ENCODE results near the gene MOSPD3.

The MOSPD3 gene

GRCh38 chr7:100626530-100627237 lies 14.3 kb downstream of the MOSPD3 start:
- DNase-seq, result peak; percentile 90

- no peak for DNase-seq
Observed at GRCh38 chr7:100627238-100627549, 14.9 kb downstream of the MOSPD3 start.

- peak; percentile 59 for DNase-seq
Observed at GRCh38 chr7:100629117-100629716, 16.9 kb downstream of the MOSPD3 start.

DNA sequence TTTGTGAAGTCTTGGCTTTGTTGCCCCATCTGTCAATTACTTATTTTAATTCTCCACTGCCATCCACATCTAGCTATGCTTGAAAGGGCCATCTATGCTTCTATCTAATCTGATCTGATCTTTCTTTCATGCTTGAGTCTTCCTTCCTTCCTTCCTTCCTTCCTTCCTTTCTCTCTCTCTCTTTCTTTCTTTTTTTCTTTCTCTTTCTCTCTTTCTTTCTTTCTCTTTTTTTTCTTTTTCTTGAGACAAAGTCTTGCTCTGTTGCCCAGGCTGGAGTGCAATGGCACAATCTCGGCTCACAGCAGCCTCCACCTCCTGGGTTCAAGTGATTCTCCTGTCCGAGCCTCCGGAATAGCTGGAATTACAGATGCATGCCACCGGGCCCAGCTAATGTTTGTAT lies 17.7 kb downstream of the MOSPD3 start:
- DNase-seq, result no peak

DNA sequence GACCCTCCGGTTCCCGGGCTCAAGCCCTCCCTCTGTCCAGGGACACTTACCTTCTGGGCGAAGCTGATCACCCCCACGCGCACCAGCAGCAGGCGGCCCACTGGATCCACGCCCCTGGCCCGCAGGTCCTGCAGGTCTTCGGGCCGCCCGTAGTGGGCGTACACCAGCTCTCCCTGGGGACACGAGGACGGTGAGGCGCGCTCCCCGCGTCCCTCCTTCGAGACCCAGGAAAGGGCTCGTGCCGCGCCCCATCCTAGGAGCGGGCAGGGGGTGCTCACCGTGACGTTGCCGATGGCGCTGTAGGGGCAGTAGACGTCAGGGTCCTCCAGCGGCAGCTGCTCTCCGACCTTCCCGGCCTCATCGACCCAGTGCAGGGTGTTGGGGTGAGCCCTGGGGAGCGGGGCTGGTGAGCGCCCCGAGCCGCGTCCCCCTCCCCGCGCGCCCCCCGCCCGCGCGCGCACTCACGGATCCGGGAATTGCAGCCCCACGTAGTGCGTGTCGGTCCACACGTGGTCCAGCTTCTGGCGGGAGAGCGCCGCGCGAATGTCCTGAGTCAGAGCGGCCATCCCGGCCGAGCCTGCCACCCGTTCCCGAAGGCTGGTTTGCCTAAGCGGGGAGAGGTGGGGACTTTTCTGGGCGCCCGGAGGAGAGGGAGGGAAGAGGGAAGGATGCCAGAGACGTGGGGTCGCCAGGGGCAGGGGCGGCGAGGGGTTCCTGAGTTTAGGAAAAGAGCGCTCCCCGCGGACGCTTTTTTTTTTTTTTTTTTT lies 20.8 kb downstream of the MOSPD3 start:
- DNase-seq, result peak; percentile 73

GRCh38 chr7:100639995-100640516 lies 27.7 kb downstream of the MOSPD3 start:
- no peak for DNase-seq

DNA sequence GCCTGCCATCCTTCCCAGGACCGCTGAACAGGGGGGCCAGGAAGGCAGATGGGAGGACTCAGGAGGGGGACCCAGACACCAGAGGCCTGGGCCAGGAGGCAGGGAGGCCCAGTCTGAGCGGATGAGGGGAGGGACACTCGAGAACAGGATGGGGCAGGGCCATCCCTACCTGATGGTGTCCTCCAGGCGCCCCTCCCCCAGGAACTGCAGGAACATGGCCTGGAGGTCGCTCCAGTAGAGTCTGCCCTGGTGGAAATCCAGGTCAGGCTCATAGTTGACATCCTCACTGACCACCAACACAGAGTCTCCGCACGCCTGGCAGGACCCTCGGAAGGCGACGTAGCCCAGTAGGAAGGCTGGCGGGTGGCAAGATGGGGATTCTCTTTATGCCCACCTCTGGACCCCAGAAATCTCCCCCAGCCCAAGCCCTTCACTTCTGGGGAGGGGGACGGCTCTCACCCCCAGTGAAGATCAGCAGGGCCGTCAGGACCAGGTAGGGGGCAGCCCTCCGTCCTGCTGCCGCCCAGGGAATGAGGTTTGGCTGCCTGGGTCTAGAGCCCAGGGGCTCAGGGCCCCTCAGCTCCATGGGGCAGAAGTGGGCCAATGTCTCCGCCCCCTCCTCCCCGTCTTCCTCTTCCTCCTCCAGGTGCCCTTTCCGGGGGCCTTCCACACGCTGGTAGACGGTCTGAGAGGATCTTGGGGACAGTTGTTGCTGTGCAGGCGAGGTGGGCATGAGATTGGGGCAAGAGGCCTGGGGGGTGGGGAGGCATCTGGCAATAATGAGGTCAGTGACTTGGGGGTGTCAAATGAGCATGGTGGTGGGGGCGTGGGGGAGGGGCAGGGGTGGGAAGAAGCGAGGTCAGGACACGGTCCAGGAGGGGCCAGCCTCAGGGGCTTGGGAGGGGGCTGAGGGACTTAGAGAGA lies 28.4 kb downstream of the MOSPD3 start:
- no peak for DNase-seq

DNA sequence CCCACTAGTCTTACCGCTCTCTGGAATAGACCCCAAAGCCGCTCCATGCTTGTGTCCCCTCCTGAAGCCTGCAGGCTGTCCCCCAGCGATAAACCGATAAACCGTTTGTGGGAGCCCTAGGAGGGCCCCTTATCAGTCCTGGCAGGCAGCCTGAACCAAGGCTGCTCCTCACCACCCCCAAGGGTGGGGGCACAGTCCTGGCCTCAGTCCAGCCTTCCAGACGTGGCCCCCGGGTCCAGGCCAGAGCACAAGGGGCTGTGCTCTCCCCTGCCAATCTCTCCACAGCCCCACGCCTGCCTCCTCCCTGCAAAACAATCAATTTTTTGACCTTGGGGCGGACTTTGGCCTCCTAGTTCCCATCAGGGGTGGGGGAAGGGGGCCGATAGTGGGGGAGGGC lies 29.1 kb downstream of the MOSPD3 start, which contains the start of gene TFR2:
Gene TFR2 (minus strand): TSS at position 90 of the 397 bp plus-strand sequence. CDS start 43 bp downstream, at position 47.
- no peak for DNase-seq

DNA sequence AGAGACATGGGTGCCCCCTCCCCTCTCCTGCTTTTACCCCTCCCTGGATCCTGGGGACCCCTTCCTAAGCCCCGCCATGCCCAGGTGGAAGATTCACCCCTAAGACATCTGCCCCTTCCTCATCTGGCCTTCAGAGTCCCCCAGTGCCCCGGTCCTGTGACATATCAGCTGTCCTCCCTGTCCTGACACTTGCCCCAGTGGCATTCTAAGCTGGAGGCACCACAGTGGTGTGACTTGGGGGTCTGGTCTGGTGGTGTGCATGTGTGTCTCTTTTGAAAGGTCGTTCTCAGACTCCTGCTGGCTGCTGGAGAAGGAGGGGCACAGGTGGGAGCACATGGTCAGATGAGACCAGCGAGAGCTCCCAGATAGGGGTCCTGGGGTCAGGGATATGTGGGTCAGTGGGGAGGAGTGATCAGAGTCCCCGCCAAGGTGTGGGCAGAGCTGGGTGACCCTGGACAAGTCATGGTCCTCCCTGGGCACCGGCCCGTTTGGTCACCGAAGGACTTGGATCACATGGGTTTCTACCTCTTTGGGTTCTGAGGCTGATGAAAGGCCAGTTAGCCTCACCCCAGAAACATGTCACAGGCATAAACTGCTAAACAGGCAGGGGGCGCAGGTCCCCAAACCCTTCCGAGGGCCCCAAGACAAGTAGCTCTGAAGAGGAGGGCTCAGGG lies 29.7 kb downstream of the MOSPD3 start:
- no peak for DNase-seq

- DNase-seq, result no peak
Observed at GRCh38 chr7:100642534-100642907, 30.2 kb downstream of the MOSPD3 start.

- DNase-seq, result no peak
Observed at GRCh38 chr7:100649826-100650565, 37.7 kb downstream of the MOSPD3 start.

- no peak for DNase-seq
Observed at GRCh38 chr7:100654908-100655831, 42.8 kb downstream of the MOSPD3 start.

- peak; percentile 94 for DNase-seq
Observed at GRCh38 chr7:100655908-100656674, 43.8 kb downstream of the MOSPD3 start, which contains the start of gene ACTL6B. Gene ACTL6B (minus strand): TSS chr7:100656448. CDS start chr7:100656354, 94 bp downstream.

DNA sequence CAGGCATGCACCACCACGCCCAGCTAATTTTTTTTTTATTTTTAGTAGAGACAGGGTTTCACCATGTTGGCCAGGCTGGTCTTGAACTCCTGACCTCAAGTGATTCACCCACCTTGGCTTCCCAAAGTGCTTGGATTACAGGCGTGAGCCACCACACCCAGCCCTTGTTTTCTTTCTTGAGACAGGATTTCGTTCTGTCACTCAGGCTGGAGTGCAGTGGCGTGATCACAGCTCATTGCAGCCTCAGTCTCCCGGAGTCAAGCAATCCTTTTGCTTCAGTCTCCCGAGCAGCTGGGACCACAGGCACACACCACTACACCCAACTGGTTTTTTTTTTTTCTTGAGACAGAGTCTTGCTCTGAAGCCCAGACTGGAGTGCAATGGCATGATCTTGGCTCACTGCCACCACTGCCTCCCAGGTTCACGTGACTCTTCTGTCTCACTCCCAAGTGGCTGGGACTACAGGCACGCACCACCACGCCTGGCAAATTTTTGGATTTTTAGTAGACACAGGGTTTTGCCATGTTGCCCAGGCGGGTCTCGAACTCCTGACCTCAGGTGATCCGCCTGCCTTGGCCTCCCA lies 49.9 kb downstream of the MOSPD3 start:
- DNase-seq, result peak; percentile 19
